HepG2 (cell line): ENCODE measurements around the gene FKBP8. TPM values are rescaled to one million over a fixed set of nuclear protein-coding genes. Genes with fewer than 3 reads are reported as not detected.
A peak's percentile ranks its signal among the peaks of the same experiment; 100 is the strongest.

ENCODE experiments used
- ATF5 ChIP-seq: sonication (generic); formaldehyde crosslinking; IDR thresholded peaks from 2 replicates; pipeline ENCODE4 v1.4.0; 2020; ENCODE audit warnings: mild to moderate bottlenecking, low read depth, missing genetic modification reagents
- CENPX ChIP-seq: sonication (generic); formaldehyde crosslinking; IDR thresholded peaks from 2 replicates; pipeline ENCODE4 v1.9.0; 2021; ENCODE audit warnings: mild to moderate bottlenecking, missing genetic modification reagents, moderate library complexity
- ESRRA ChIP-seq: sonication (generic); formaldehyde crosslinking; IDR thresholded peaks from 2 replicates; pipeline ENCODE4 v1.5.1; 2020; ENCODE audit warnings: mild to moderate bottlenecking, low read depth, missing genetic modification reagents
- GTF3A ChIP-seq: sonication (generic); formaldehyde crosslinking; conservative IDR thresholded peaks from 2 replicates; pipeline ENCODE4 v1.4.0; 2020; ENCODE audit warnings: mild to moderate bottlenecking, missing genetic modification reagents
- JUN ChIP-seq: sonication (generic); formaldehyde crosslinking; IDR thresholded peaks from 2 replicates; pipeline ENCODE4 v1.4.0; 2020; ENCODE audit warnings: mild to moderate bottlenecking, missing genetic modification reagents
- KAT7 ChIP-seq: IDR thresholded peaks from 2 replicates; pipeline ENCODE4 v1.6.1; 2018; ENCODE audit warnings: borderline replicate concordance, missing compliant biosample characterization
- PAX8 ChIP-seq: sonication (generic); formaldehyde crosslinking; IDR thresholded peaks from 2 replicates; pipeline ENCODE4 v1.8.0; 2022; ENCODE audit warnings: mild to moderate bottlenecking, missing genetic modification reagents, borderline replicate concordance
- RFXANK ChIP-seq: IDR thresholded peaks from 2 replicates; pipeline ENCODE4 v1.6.1; 2016
- SNAPC2 ChIP-seq: sonication (generic); formaldehyde crosslinking; IDR thresholded peaks from 2 replicates; pipeline ENCODE4 v1.8.1; 2022; ENCODE audit warnings: mild to moderate bottlenecking, missing genetic modification reagents
- SP140L ChIP-seq: sonication (generic); formaldehyde crosslinking; IDR thresholded peaks from 2 replicates; pipeline ENCODE4 v1.4.0; 2020; ENCODE audit warnings: missing genetic modification reagents, borderline replicate concordance
- SYNCRIP ChIP-seq: fragments of 200-400 bp; formaldehyde crosslinking; IDR thresholded peaks from 2 replicates; pipeline ENCODE4 v1.6.1; 2018; ENCODE audit warnings: mild to moderate bottlenecking, low read depth, low read length; ENCODE audit not compliant: insufficient read depth
- ZBTB25 ChIP-seq: IDR thresholded peaks from 2 replicates; pipeline ENCODE4 v1.6.1; 2018; ENCODE audit warnings: missing genetic modification reagents
- ZBTB33 ChIP-seq: sonication (generic); formaldehyde crosslinking; IDR thresholded peaks from 2 replicates; pipeline ENCODE4 v1.4.0; 2020; ENCODE audit warnings: missing genetic modification reagents
- ZNF331 ChIP-seq: sonication (generic); formaldehyde crosslinking; IDR thresholded peaks from 2 replicates; pipeline ENCODE4 v1.4.0; 2020; ENCODE audit warnings: missing genetic modification reagents
- ZNF431 ChIP-seq: sonication (generic); formaldehyde crosslinking; IDR thresholded peaks from 2 replicates; pipeline ENCODE4 v1.9.0; 2022; ENCODE audit warnings: missing genetic modification reagents, low read depth, mild to moderate bottlenecking, borderline replicate concordance
- ZNF674 ChIP-seq: sonication (generic); formaldehyde crosslinking; IDR thresholded peaks from 2 replicates; pipeline ENCODE4 v1.5.0; 2020; ENCODE audit warnings: low read depth, mild to moderate bottlenecking, missing genetic modification reagents
- ZNF724P ChIP-seq: sonication (generic); formaldehyde crosslinking; IDR thresholded peaks from 2 replicates; pipeline ENCODE4 v1.8.0; 2022; ENCODE audit warnings: missing genetic modification reagents, borderline replicate concordance
- ZNF737 ChIP-seq: sonication (generic); formaldehyde crosslinking; IDR thresholded peaks from 2 replicates; pipeline ENCODE4 v1.5.0; 2020; ENCODE audit warnings: missing genetic modification reagents, mild to moderate bottlenecking, borderline replicate concordance
- ZNF777 ChIP-seq: sonication (generic); formaldehyde crosslinking; IDR thresholded peaks from 2 replicates; pipeline ENCODE4 v1.4.0; 2020; ENCODE audit warnings: missing genetic modification reagents
- polyA plus RNA-seq, 8 experiments: library from polyadenylated mRNA; depleted of rRNA in 3 of 8; stranded (reverse) in 7 of 8; unstranded in 1 of 8; fragments of >200 nt; fragmentation: Illumina TruSeq in 4 of 8; extraction: Trizol in 4 of 8; gene quantifications; 2 replicates each; pipeline versions ENCODE4 v1.2.1 to v1.2.3, GENCODE V29; 2011 to 2016; ENCODE audit warnings: low read depth in 4 of 8, missing spikeins in 1 of 8, mixed read lengths in 1 of 8; ENCODE audit not compliant: insufficient read depth in 1 of 8
- total RNA-seq, 5 experiments: library from RNA; depleted of rRNA; stranded (reverse); fragments of >200 nt; fragmentation: Illumina TruSeq; extraction: Trizol; gene quantifications; 2 replicates each; pipeline ENCODE4 v1.2.3, GENCODE V29; 2016; ENCODE audit warnings: low read depth in 1 of 5

Gene FKBP8
- total and polyA plus RNA-seq, 2 of the 13 experiments (the other 11 are each of a cell fraction or from before 2014, with no cell fraction given) = 81.7 to 93.9 TPM

- TF ChIP-seq ZNF431 (CRISPR knock-in tag) = 0 out of 2 replicates have a peak, but pooled peaks have one; percentile 64
- TF ChIP-seq CENPX (CRISPR knock-in tag) = no peak
- 0 out of 2 replicates have a peak, but pooled peaks have one; percentile 94 for TF ChIP-seq ZNF674
- peak; percentile 96; the same call in 1 of the 2 replicates for TF ChIP-seq PAX8 (CRISPR knock-in tag)
- peak; percentile 96 for TF ChIP-seq ZNF724P (CRISPR knock-in tag)
- TF ChIP-seq ZNF737 (CRISPR knock-in tag) = no peak
- peak; percentile 83 for TF ChIP-seq SNAPC2 (CRISPR knock-in tag)
- TF ChIP-seq ZNF777 (CRISPR knock-in tag) = peak; percentile 80
- TF ChIP-seq SP140L (CRISPR knock-in tag) = no peak; the same call in 1 of the 2 replicates
- TF ChIP-seq KAT7 (CRISPR knock-in tag) = no peak
- no peak for TF ChIP-seq GTF3A (CRISPR knock-in tag)
- peak; percentile 72; the same call in 1 of the 2 replicates for TF ChIP-seq ZBTB33 (CRISPR knock-in tag)
- no peak for TF ChIP-seq ZBTB25 (CRISPR knock-in tag)
- no peak for TF ChIP-seq JUN
- TF ChIP-seq ATF5 (CRISPR knock-in tag) = peak; percentile 89
- TF ChIP-seq ZNF331 = peak; percentile 87
- TF ChIP-seq RFXANK = no peak
- no peak for TF ChIP-seq SYNCRIP
- peak; percentile 75; the same call in 1 of the 2 replicates for TF ChIP-seq ESRRA (CRISPR knock-in tag)
These were observed 46.3 kb upstream of the FKBP8 start (continued) for GRCh38 chr19:18589380-18590272.
